SU-DHL-6 (cell line): ENCODE data around the gene SGK1.
"Not testable (repeated sequence)": the region's sequence is repeated elsewhere in the genome, so short reads cannot be mapped to it uniquely, and the experiment has no call there.

Experiments
- H2AFZ ChIP-seq: fragments of 200-600 bp; sonication (generic); 2 replicates; pipeline ENCODE4 v1.6.1; 2014; ENCODE audit warnings: low read depth, mild to moderate bottlenecking, moderate library complexity, mixed read lengths, antibody characterized with exemption, low read length; ENCODE audit not compliant: severe bottlenecking
- H3F3A ChIP-seq: fragments of 200-600 bp; shearing (Covaris generic); 2 replicates; pipeline ENCODE4 v1.6.0; 2016; ENCODE audit warnings: antibody characterized with exemption, mild to moderate bottlenecking; ENCODE audit not compliant: insufficient read depth
- H3K27ac ChIP-seq: fragments of 200-600 bp; sonication (generic); 2 replicates; pipeline ENCODE4 v1.5.1; 2016; ENCODE audit warnings: low read depth, mild to moderate bottlenecking, low read length, moderate library complexity, mixed read lengths
- H3K27me3 ChIP-seq: fragments of 200-600 bp; sonication (generic), shearing (Covaris generic); 2 replicates; pipeline ENCODE4 v1.6.0; 2014; ENCODE audit warnings: mild to moderate bottlenecking, low read length
- H3K36me3 ChIP-seq: fragments of 200-600 bp; sonication (generic); 2 replicates; pipeline ENCODE4 v1.6.1; 2014; ENCODE audit warnings: mild to moderate bottlenecking, low read length, mixed read lengths
- H3K4me2 ChIP-seq: fragments of 300-600, 200-600 bp; shearing (Covaris generic), sonication (generic); 2 replicates; pipeline ENCODE4 v1.6.0; 2014; ENCODE audit warnings: low read length, low read depth, mild to moderate bottlenecking; ENCODE audit not compliant: poor library complexity, severe bottlenecking
- H3K4me3 ChIP-seq: fragments of 200-600 bp; sonication (generic); 2 replicates; pipeline ENCODE4 v1.5.1; 2014; ENCODE audit warnings: antibody characterized with exemption, low read length, mild to moderate bottlenecking, mixed read lengths; ENCODE audit not compliant: insufficient read depth, poor library complexity, severe bottlenecking
- H3K79me2 ChIP-seq: fragments of 200-600 bp; sonication (generic); 2 replicates; pipeline ENCODE4 v1.6.1; 2014; ENCODE audit warnings: mild to moderate bottlenecking, low read length, moderate library complexity; ENCODE audit not compliant: insufficient read depth
- H3K9ac ChIP-seq: fragments of 200-600 bp; sonication (generic); 2 replicates; pipeline ENCODE4 v1.7.0; 2014; ENCODE audit warnings: mild to moderate bottlenecking, low read length
- H3K9me2 ChIP-seq: fragments of 200-600 bp; sonication (generic); replicated peaks from 2 replicates; pipeline ENCODE4 v1.6.1; 2014; ENCODE audit warnings: low read length; ENCODE audit not compliant: insufficient read depth
- H3K9me3 ChIP-seq: fragments of 200-600 bp; sonication (generic); 2 replicates; pipeline ENCODE4 v1.6.1; 2014; ENCODE audit warnings: low read length, mixed read lengths; ENCODE audit not compliant: insufficient read depth
- H4K20me1 ChIP-seq: fragments of 200-600 bp; sonication (generic); 2 replicates; pipeline ENCODE4 v1.6.1; 2014; ENCODE audit warnings: low read depth, mild to moderate bottlenecking, antibody characterized with exemption, low read length, moderate library complexity, mixed read lengths
- CTCF ChIP-seq: fragments of 200-600 bp; sonication (generic); IDR thresholded peaks from one replicate; pipeline ENCODE4 v1.5.1; 2017; ENCODE audit warnings: antibody characterized with exemption, mild to moderate bottlenecking, low read length, moderate library complexity; ENCODE audit not compliant: insufficient read depth, poor library complexity, severe bottlenecking
- EZH2phosphoT487 ChIP-seq: fragments of 200-600 bp; sonication (generic), shearing (Covaris generic); conservative IDR thresholded peaks from 2 replicates; pipeline ENCODE4 v1.6.1; 2018; ENCODE audit warnings: mild to moderate bottlenecking, antibody characterized with exemption, low read length, moderate library complexity, mixed read lengths

SGK1 gene

DNA sequence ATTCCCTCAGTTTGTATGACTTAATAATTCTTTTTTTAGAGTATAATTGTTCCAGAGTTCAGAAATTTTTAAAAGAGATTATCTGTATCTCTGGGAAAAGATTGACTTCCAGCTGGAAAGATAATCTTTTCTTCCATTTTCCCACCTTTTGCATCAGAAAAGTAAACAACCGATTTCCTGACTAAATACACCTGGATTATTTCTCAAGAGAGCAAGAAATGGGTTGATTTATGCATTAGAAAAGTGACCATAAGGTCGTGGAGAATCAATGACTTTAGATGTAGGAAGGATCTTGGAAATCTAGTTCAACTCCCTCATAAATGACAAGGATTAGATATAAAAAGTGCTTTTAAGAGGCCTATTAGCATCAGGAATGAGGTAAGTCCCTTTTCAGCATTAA, 79.9 kb downstream of the SGK1 start:
- Histone ChIP-seq H3K9me2 (no peaks in the 10 kb centered on the region), H3K9ac (no peak overlapping the region), H3K4me2 (no peak overlapping the region), H3K9me3 (no peaks in the 10 kb centered on the region), H3K36me3 (no peaks in the 10 kb centered on the region), H3K79me2 (no peaks in the 10 kb centered on the region), H4K20me1 (no peaks in the 10 kb centered on the region), H3K27me3 (no peaks in the 10 kb centered on the region), H3K4me3 (no peak overlapping the region), H2AFZ (no peak overlapping the region), H3K27ac (no peak overlapping the region), H3F3A (peaks cover 50% of the 10 kb centered on the region)
- TF ChIP-seq CTCF (no peak), EZH2phosphoT487 (no peak)

DNA sequence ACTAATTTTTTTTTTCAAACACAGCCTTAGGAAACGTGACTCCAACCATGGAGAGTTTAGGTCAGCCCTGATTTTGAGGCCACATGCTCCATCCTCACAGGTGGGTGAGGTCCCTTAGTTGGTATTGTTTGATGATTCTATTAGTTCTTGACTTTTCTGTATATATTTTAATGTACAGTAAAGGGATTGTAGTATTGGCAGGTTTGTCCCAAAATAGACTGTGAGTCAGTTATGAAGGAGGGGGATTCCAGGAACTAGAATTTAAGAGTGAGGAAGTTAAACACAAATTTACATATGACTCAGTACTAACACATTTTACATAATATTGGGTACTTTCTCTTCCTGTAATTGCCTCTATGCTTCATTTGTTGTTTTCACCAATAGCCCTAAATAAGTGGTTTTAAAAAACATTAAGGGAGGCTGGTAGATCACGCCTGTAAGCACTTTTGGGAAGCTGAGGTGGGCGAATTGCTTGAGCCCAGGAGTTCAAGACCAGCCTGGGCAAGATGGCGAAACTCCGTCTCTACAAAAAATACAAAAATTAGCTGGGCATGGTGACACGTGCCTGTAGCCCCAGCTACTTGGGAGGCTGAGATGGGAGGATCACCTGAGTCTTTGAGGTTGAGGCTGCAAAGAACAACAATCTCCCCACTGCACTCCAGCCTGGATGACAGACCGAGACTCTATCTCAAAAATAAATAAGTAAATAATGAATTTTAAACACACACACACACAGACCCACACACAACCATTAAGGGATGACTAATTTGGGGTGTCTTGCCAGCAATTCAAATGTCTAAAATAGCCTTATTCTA, 81.8 kb downstream of the SGK1 start:
- TF ChIP-seq CTCF = no peak
- TF ChIP-seq EZH2phosphoT487 = no peak
- H4K20me1 ChIP-seq = no peaks in the 10 kb centered on the region
- peaks cover 56% of the 10 kb centered on the region for H3F3A ChIP-seq
- peak overlapping the region; percentile 39 for H3K4me2 ChIP-seq
- H2AFZ ChIP-seq = peak overlapping the region; percentile 52
- H3K9ac ChIP-seq = peak overlapping the region; percentile 7; the same call in 1 of the 2 replicates
- H3K27ac ChIP-seq = peak overlapping the region; percentile 61
- no peaks in the 10 kb centered on the region for H3K36me3 ChIP-seq
- H3K9me2 ChIP-seq = no peaks in the 10 kb centered on the region
- H3K27me3 ChIP-seq = no peaks in the 10 kb centered on the region
- no peak overlapping the region for H3K4me3 ChIP-seq
- no peaks in the 10 kb centered on the region for H3K79me2 ChIP-seq
- H3K9me3 ChIP-seq = no peaks in the 10 kb centered on the region

GRCh38 chr6:134235334-134235733, 82.6 kb downstream of the SGK1 start:
- H3K27me3 ChIP-seq, H3K4me3 ChIP-seq, H3K36me3 ChIP-seq, H3K79me2 ChIP-seq, H3K9me2 ChIP-seq, H3K9me3 ChIP-seq, H4K20me1 ChIP-seq: not testable (repeated sequence)
- H3K4me2 ChIP-seq = peak overlapping the region; percentile 39
- H2AFZ ChIP-seq = peak overlapping the region; percentile 52
- peaks cover 53% of the 10 kb centered on the region for H3F3A ChIP-seq
- H3K9ac ChIP-seq = peak overlapping the region; percentile 14; the same call in 1 of the 2 replicates
- peak overlapping the region; percentile 75 for H3K27ac ChIP-seq
